NOMO-1 treated with DMSO at 0.1 percent for 48 hours (cell line): ENCODE results near the gene PLLP.
"Not testable (repeated sequence)": the region's sequence is repeated elsewhere in the genome, so short reads cannot be mapped to it uniquely, and the experiment has no call there.

Source experiments
- DNase-seq: peaks from one replicate; lab custom pipeline; 2025; ENCODE audit not compliant: unreplicated experiment; lab: John Stamatoyannopoulos, UW

PLLP gene

DNA sequence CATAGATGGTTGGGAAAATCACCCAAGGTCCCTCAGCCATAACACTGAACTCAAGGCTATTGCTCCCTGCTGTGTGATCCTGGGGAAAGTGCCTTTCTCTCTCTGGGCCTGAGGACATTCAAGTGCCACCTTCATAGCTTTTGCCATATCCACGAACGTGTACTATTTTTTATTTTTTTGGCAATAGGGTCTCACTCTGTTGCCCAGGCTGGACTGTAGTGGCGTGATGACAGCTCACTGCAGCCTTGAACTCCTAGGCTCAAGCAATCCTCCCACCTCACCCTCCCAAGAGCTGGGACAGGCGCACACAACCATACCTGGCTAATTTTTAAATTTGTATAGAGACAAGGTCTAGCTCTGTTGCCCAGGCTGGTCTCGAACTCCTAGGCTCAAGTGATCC lies 10.6 kb downstream of the PLLP start:
- DNase-seq, result no peak

GRCh38 chr16:57273359-57273758 lies 11.1 kb downstream of the PLLP start:
- no peak for DNase-seq

- DNase-seq, result no peak
These were observed 12.5 kb downstream of the PLLP start for GRCh38 chr16:57271867-57272495.

GRCh38 chr16:57271063-57271345 lies 13.5 kb downstream of the PLLP start:
- no peak for DNase-seq

GRCh38 chr16:57270221-57271062 lies 14.0 kb downstream of the PLLP start:
- DNase-seq, result no peak

GRCh38 chr16:57268804-57269800 lies 15.4 kb downstream of the PLLP start:
- no peak for DNase-seq

DNA sequence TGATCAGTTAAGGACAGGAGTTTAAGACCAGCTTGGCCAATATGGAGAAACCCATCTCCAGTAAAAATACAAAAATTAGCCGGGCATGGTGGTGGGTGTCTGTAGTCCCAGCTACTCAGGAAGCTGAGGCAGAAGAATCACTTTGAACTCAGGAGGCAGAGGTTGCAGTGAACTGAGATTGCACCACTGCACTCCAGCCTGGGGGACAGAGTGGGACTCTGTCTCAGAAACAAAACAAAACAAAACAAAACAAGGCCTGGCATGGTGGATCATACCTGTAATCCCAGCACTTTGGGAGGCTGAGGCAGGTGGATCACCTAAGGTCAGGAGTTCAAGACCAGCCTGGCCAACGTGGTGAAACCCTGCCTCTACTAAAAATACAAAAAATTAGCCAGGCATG lies 17.1 kb downstream of the PLLP start:
- not testable (repeated sequence) for DNase-seq

- no peak for DNase-seq
These were observed 17.8 kb downstream of the PLLP start for GRCh38 chr16:57266531-57267260.

DNA sequence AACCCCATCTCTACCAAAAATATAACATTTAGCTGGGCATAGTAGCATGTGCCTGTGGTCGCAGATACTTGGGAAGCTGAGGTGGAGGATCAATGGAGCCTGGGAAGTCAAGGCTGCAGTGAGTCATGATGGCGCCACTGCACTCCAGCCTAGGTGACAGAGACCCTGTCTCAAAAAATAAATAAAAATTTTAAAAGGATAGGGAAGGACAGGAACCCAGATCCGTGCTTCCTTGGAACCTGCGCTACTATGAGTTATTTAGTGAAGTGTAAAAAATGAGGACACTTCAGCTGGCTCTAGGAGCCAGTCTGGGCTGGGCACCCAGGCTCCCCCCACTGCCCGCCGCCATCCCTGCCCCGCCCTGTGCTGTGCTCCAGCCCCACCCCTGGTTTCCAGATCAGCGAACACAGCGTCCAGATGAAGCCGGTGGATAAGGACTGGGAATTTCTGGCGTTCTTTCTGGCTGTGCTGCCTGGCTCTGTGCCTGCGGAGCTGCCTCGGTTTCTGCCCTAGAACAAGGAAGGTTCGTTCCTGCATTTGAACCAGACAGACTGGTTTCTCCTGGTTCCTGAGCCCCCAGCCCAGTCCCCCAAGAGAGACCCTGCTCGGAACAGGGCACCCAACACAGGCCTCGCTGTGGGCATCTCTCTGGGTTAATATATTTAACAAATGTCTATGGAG lies 18.5 kb downstream of the PLLP start:
- no peak for DNase-seq

- no peak for DNase-seq
These were observed 19.5 kb downstream of the PLLP start for GRCh38 chr16:57264950-57265371.

DNA sequence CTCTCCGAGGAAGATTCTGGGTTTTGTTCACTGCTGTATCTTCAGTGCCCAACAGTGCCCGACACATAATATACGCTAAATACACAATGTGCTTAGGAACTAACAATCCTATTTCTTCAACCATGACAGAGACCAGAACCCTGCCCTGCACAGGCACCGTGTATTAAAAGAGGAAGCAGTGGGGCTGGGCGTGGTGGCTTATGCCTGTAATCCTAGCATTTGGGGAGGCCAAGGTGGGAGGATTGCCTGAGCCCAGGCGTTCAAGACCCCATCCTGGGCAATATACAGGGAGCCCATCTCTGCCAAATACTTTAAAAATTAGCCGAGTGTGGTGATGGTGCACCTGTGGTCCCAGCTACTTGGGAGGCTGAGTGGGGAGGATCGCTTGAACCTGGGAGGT lies 20.1 kb downstream of the PLLP start:
- DNase-seq, result peak; percentile 4

- DNase-seq, result no peak
These were observed 20.7 kb downstream of the PLLP start for GRCh38 chr16:57263541-57264351.

DNA sequence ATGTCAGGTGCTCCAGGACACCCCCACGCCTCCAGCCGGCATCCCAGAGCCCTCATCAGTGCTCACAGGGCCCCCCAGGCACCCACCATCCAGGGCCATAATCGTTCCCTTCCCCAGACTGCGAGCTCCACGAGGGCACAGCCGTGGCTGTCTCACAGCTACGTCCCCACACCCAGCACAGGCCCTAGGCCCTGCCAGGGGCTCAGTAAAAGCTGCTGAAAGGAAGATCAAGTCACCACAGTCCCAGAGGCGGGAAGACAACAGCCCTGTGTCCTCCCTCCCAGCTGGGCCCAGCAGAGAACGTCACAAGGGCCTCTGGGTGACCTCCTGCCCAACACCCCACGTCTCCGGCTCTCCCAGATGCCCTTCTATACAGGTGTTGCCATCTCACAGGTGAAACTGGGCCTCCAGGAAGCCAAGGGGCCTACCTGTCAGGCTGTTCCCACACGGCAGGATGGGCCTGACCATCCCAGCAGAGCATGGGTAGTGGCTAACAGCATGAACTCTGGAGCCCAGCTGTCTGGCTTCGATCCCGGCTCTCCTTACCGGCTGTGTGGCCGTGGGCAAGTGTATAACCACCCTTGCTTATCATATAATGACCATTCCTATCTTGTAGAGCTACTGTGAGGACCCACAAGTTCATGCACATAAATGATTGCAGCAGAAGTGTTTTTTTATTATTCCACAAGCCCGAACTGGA lies 21.5 kb downstream of the PLLP start:
- no peak for DNase-seq

DNA sequence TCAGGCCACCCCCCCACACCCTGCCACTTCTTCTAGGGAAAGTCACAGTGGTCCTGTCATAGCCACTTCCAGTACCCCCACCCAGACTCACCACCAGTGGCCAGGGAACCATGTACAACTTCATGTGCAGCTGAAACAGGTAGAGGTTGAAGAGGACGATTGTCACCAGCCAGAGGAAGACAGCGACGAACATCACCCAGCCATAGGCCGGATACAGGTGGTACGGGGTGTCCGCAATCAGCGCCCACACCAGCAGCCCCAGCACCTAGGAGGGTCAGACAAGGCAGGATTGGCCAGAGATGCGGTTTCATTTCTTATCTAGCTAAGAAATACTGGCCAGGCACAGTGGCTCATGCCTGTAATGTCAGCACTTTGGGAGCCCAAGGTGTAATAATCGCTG lies 22.7 kb downstream of the PLLP start:
- DNase-seq, result no peak

- DNase-seq, result no peak
These were observed 24.1 kb downstream of the PLLP start for GRCh38 chr16:57260294-57260929.

DNA sequence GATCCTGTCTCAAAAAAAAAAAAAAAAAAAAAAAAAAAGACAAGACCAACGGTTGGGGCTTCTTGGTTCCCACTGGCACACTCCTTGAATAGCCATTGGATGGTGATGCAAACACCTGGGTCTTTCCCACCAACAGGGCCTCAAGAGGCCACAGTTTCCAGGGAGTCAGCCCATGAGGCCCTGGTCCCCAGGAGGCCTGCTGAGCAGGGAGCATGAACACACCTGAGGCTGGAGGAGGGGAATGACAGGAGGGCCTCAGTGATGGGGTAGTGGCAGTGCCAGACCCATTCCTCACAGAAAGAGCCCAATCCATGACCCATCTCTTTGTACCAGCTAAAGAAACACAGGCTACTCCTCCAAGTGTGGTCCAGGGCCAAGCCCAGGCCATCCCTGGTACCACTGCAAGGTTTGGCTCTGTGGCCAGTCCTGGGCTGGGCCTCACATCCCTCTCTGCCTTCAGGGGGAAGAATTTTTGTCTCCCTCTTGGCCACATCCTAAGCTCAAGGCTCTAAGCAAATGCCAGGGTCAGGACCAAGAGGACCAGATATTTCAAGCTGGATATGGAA lies 25.5 kb downstream of the PLLP start:
- DNase-seq, result no peak

GRCh38 chr16:57258226-57258909 lies 26.1 kb downstream of the PLLP start:
- no peak for DNase-seq
